Caco-2 (cell line): ENCODE measurements around the gene PCNA. TPM values are rescaled to one million over a fixed set of nuclear protein-coding genes. Genes with fewer than 3 reads are reported as not detected.

Experiments
- BruUV-seq: library from RNA; stranded (reverse); fragments of 400-500 nt; replicated peaks from 2 replicates; lab custom pipeline; 2021; lab: Mats Ljungman, UMichigan
- CTCF ChIA-PET: fragments of 300-600 bp; sonication (Branson Sonifier 250); formaldehyde crosslinking; loops from one replicate; lab custom pipeline; 2022; ENCODE audit warnings: antibody characterized with exemption; lab: Charles Lee
- POLR2A ChIA-PET: fragments of 300-600 bp; sonication (Branson Sonifier 250); formaldehyde crosslinking; loops from one replicate; lab custom pipeline; 2022; ENCODE audit warnings: antibody characterized with exemption; lab: Charles Lee
- DNase-seq, 2 experiments: peaks; one replicate each; pipeline versions ENCODE4 v3.0.0 to v3.0.0-alpha.2; 2020 to 2022
- H3K27me3 ChIP-seq: replicated peaks from 2 replicates; pipeline ENCODE4 v1.6.0; 2011; ENCODE audit warnings: low read length; ENCODE audit not compliant: control insufficient read depth, insufficient read depth
- H3K36me3 ChIP-seq: 2 replicates; pipeline ENCODE4 v1.5.1; 2011; ENCODE audit warnings: low read length; ENCODE audit not compliant: control insufficient read depth, insufficient read depth
- H3K4me1 ChIP-seq: fragments of 250-450 bp; sonication (Bioruptor Pico); 2 replicates; pipeline ENCODE4 v1.5.1; 2020; ENCODE audit warnings: mild to moderate bottlenecking
- H3K4me3 ChIP-seq: 2 replicates; pipeline ENCODE4 v1.5.1; 2011; ENCODE audit warnings: low read depth, mild to moderate bottlenecking, control low read depth, low read length
- H3K9me3 ChIP-seq: fragments of 250-450 bp; sonication (Bioruptor Pico); 2 replicates; pipeline ENCODE4 v1.5.1; 2020; ENCODE audit warnings: mild to moderate bottlenecking, moderate library complexity
- H3K27ac Mint-ChIP-seq: one replicate; pipeline ENCODE4 v1.8.0; 2022; ENCODE audit warnings: mixed read lengths; ENCODE audit not compliant: unreplicated experiment
- H3K27me3 Mint-ChIP-seq: one replicate; pipeline ENCODE4 v1.8.0; 2022; ENCODE audit warnings: mixed read lengths; ENCODE audit not compliant: insufficient read depth, unreplicated experiment
- H3K36me3 Mint-ChIP-seq: one replicate; pipeline ENCODE4 v1.8.0; 2022; ENCODE audit warnings: mild to moderate bottlenecking, mixed read lengths; ENCODE audit not compliant: insufficient read depth, unreplicated experiment
- H3K4me1 Mint-ChIP-seq: one replicate; pipeline ENCODE4 v1.8.0; 2022; ENCODE audit warnings: low read depth, mixed read lengths; ENCODE audit not compliant: unreplicated experiment
- H3K4me3 Mint-ChIP-seq: one replicate; pipeline ENCODE4 v1.8.0; 2022; ENCODE audit warnings: mild to moderate bottlenecking, moderate library complexity, mixed read lengths; ENCODE audit not compliant: unreplicated experiment
- H3K9me3 Mint-ChIP-seq: one replicate; pipeline ENCODE4 v1.8.0; 2022; ENCODE audit warnings: mixed read lengths; ENCODE audit not compliant: unreplicated experiment
- CTCF ChIP-seq, 2 experiments: fragments of 200-600 bp in 1 of 2; IDR thresholded peaks; 1 replicate in 1 of 2; 2 replicates in 1 of 2; pipeline versions ENCODE4 v1.5.1 to v1.8.0; 2011 to 2022; ENCODE audit warnings: antibody characterized with exemption in 1 of 2, control low read depth in 1 of 2, inconsistent platforms in 1 of 2, low read depth in 1 of 2, low read length in 1 of 2, mild to moderate bottlenecking in 1 of 2, moderate library complexity in 1 of 2; ENCODE audit not compliant: insufficient read depth in 1 of 2, severe bottlenecking in 1 of 2, unreplicated experiment in 1 of 2
- intact Hi-C: fragments of 100-400 bp; cut with micrococcal nuclease; formaldehyde crosslinking; loops from one replicate; pipeline ENCODE4 v1.10.0; 2022; ENCODE audit not compliant: unreplicated experiment
- total RNA-seq: library from RNA; stranded (reverse); gene quantifications from 2 replicates; pipeline ENCODE4 v1.2.3, GENCODE V29; 2022

PCNA gene
- total RNA-seq, 1 experiment from 2014 or later, result 258 TPM

- Mint-ChIP-seq H3K27me3 (no peaks in the 10 kb centered on the region), H3K36me3 (peaks cover 32% of the 10 kb centered on the region), H3K4me3 (peak overlapping the region; percentile 86), H3K9me3 (no peaks in the 10 kb centered on the region), H3K4me1 (peaks cover 13% of the 10 kb centered on the region), H3K27ac (peak overlapping the region; percentile 74)
- no peaks in the 10 kb centered on the region for H3K36me3 ChIP-seq
- DNase-seq, result peak; percentile 50 to 66
- H3K9me3 ChIP-seq, result no peaks in the 10 kb centered on the region
- intact Hi-C loops, result loop anchor here (10.0 kb wide), 1 partner anchor 317 kb away; no protein-coding TSS in a partner anchor
- H3K4me1 ChIP-seq, result peaks cover 7% of the 10 kb centered on the region
- POLR2A ChIA-PET, result interaction anchor here (0.6 to 2.1 kb wide), 3 partner anchors 40 to 387 kb away, joined by 3 to 25 read pairs (median 10); no protein-coding TSS in a partner anchor
- no peak for TF ChIP-seq CTCF (IDR thresholded peaks at IDR 0.05; ENCODE audit: insufficient read depth in 1 of 2, low read depth in 1 of 2, low read length in 1 of 2, severe bottlenecking in 1 of 2, unreplicated experiment in 1 of 2)
- no peaks in the 10 kb centered on the region for H3K27me3 ChIP-seq
- H3K4me3 ChIP-seq, result peak overlapping the region; percentile 95
- CTCF ChIA-PET, result interaction anchor here (0.6 to 2.1 kb wide), 27 partner anchors 9 to 521 kb away, joined by 3 to 246 read pairs (median 6); no protein-coding TSS in a partner anchor
- no TSS peak for BruUV-seq
Measured at GRCh38 chr20:5127204-5127858, 7.6 kb upstream of the PCNA start.

- no TSS peak for BruUV-seq
- H3K4me3 Mint-ChIP-seq, result peak within 1 kb of the TSS; percentile 86
- CTCF ChIA-PET, result interaction anchor here (0.6 to 2.1 kb wide), 37 partner anchors 10 to 1794 kb away, joined by 3 to 246 read pairs (median 5); no protein-coding TSS in a partner anchor
- intact Hi-C loops, result loop anchor here (1.0 to 10.0 kb wide), 4 partner anchors 24 to 318 kb away; no protein-coding TSS in a partner anchor
- peak; percentile 100 for DNase-seq
- no peaks in the 10 kb centered on the region for H3K27me3 Mint-ChIP-seq
- H3K36me3 Mint-ChIP-seq, result peaks cover 32% of the 10 kb centered on the region
- H3K4me1 ChIP-seq, result peaks cover 7% of the 10 kb centered on the region
- peak; percentile 49 to 74 for TF ChIP-seq CTCF (IDR thresholded peaks at IDR 0.05; ENCODE audit: insufficient read depth in 1 of 2, low read depth in 1 of 2, low read length in 1 of 2, severe bottlenecking in 1 of 2, unreplicated experiment in 1 of 2)
- H3K9me3 ChIP-seq, result no peaks in the 10 kb centered on the region
- H3K4me3 ChIP-seq, result peak within 1 kb of the TSS; percentile 95
- H3K27ac Mint-ChIP-seq, result peak within 1 kb of the TSS; percentile 74
- peaks cover 13% of the 10 kb centered on the region for H3K4me1 Mint-ChIP-seq
- H3K9me3 Mint-ChIP-seq, result no peaks in the 10 kb centered on the region
- no peaks in the 10 kb centered on the region for H3K36me3 ChIP-seq
- no peaks in the 10 kb centered on the region for H3K27me3 ChIP-seq
- POLR2A ChIA-PET, result interaction anchor here (0.6 to 2.1 kb wide), 4 partner anchors 40 to 388 kb away, joined by 3 to 25 read pairs (median 6); no protein-coding TSS in a partner anchor
Measured at GRCh38 chr20:5126512-5127203, 6.9 kb upstream of the PCNA start, which contains the start of gene CDS2. TSS of gene CDS2 (plus strand) at chr20:5127008. CDS start at chr20:5127093, 85 bp downstream.

- no peak for DNase-seq
- POLR2A ChIA-PET, result no interaction called here
- Mint-ChIP-seq H3K27me3 (no peaks in the 10 kb centered on the region), H3K27ac (no peak overlapping the region), H3K9me3 (no peaks in the 10 kb centered on the region), H3K36me3 (peaks cover 48% of the 10 kb centered on the region), H3K4me1 (peaks cover 9% of the 10 kb centered on the region), H3K4me3 (no peak overlapping the region)
- CTCF ChIA-PET, result no interaction called here
- no peak overlapping the region for H3K4me3 ChIP-seq
- H3K36me3 ChIP-seq, result peaks cover 1% of the 10 kb centered on the region; the same call in 1 of the 2 replicates
- TF ChIP-seq CTCF (IDR thresholded peaks at IDR 0.05; ENCODE audit: insufficient read depth in 1 of 2, low read depth in 1 of 2, low read length in 1 of 2, severe bottlenecking in 1 of 2, unreplicated experiment in 1 of 2), result no peak
- H3K9me3 ChIP-seq, result no peaks in the 10 kb centered on the region
- no TSS peak for BruUV-seq
- no peaks in the 10 kb centered on the region for H3K27me3 ChIP-seq
- H3K4me1 ChIP-seq, result peaks cover under 1% of the 10 kb centered on the region
- intact Hi-C loops, result loop anchor here (10.0 kb wide), 1 partner anchor 322 kb away; no protein-coding TSS in a partner anchor
Measured at GRCh38 chr20:5122873-5123260, 3.1 kb upstream of the PCNA start.
